B cell (primary cell): ENCODE data around the gene PTX4. TPM values are rescaled to one million over a fixed set of nuclear protein-coding genes. Genes with fewer than 3 reads are reported as not detected.
A peak's percentile ranks its signal among the peaks of the same experiment; 100 is the strongest.
"Not testable (repeated sequence)": the region's sequence is repeated elsewhere in the genome, so short reads cannot be mapped to it uniquely, and the experiment has no call there.

ENCODE experiments used
- ATAC-seq: fragments of 200-7000 bp; cut with Tn5 transposase; one replicate; pipeline ENCODE4 v1.10.0; 2021; ENCODE audit warnings: low read depth, mild to moderate bottlenecking, moderate number of reproducible peaks, moderate library complexity
- CTCF ChIA-PET: fragments of 350-600 bp; sonication (Branson Sonifier 250); formaldehyde crosslinking; loops from one replicate; lab custom pipeline; 2021; ENCODE audit warnings: antibody characterized with exemption, inconsistent platforms; lab: Charles Lee
- POLR2A ChIA-PET: fragments of 350-600 bp; sonication (Branson Sonifier 250); formaldehyde crosslinking; loops from one replicate; lab custom pipeline; 2021; ENCODE audit warnings: antibody characterized with exemption; lab: Charles Lee
- DNase-seq: peaks from one replicate; pipeline ENCODE4 v3.0.0; 2013
- H2AFZ ChIP-seq: 2 replicates; pipeline ENCODE4 v1.6.1; 2012; ENCODE audit warnings: mild to moderate bottlenecking, low read depth, low read length; ENCODE audit not compliant: insufficient read depth, poor library complexity, severe bottlenecking
- H3K27ac ChIP-seq, 2 donors: 1 replicate in 1 of 2; 2 replicates in 1 of 2; pipeline ENCODE4 v1.5.1; 2012 to 2013; ENCODE audit warnings: low read length in 2 of 2, mild to moderate bottlenecking in 2 of 2, moderate library complexity in 1 of 2
- H3K27me3 ChIP-seq, 4 experiments: fragments of 200-600 bp in 1 of 4; sonication (generic) in 1 of 4; replicated peaks in 1 of 4; 1 replicate in 2 of 4; 2 replicates in 2 of 4; pipeline versions ENCODE4 v1.6.1 to v1.7.0; 2013 to 2016; ENCODE audit warnings: low read length in 3 of 4, mild to moderate bottlenecking in 2 of 4, mixed read lengths in 1 of 4, moderate library complexity in 1 of 4; ENCODE audit not compliant: insufficient read depth in 4 of 4, control insufficient read depth in 3 of 4; ENCODE audit errors: control extremely low read depth in 1 of 4
- H3K36me3 ChIP-seq, 2 experiments: replicated peaks in 1 of 2; 1 replicate in 1 of 2; 2 replicates in 1 of 2; pipeline versions ENCODE4 v1.6.1 to v1.7.1; 2013; ENCODE audit warnings: low read length in 1 of 2; ENCODE audit not compliant: insufficient read depth in 2 of 2, control insufficient read depth in 1 of 2; ENCODE audit errors: control extremely low read depth in 1 of 2, extremely low read depth in 1 of 2
- H3K4me1 ChIP-seq, 2 donors: fragments of 200-600 bp in 1 of 2; sonication (generic) in 1 of 2; 1 replicate in 1 of 2; 2 replicates in 1 of 2; pipeline versions ENCODE4 v1.5.1 to v1.6.1; 2013 to 2017; ENCODE audit warnings: low read length in 2 of 2; ENCODE audit not compliant: control insufficient read depth in 2 of 2, insufficient read depth in 2 of 2
- H3K4me2 ChIP-seq: replicated peaks from 2 replicates; pipeline ENCODE3; 2012; ENCODE audit warnings: mild to moderate bottlenecking, low read depth, low read length; ENCODE audit not compliant: poor library complexity, severe bottlenecking
- H3K4me3 ChIP-seq, 5 experiments: fragments of 200-600 bp in 1 of 5; sonication (generic) in 1 of 5; 1 replicate in 3 of 5; 2 replicates in 2 of 5; pipeline versions ENCODE4 v1.5.1 to v1.7.0; 2011 to 2016; ENCODE audit warnings: low read length in 4 of 5, mild to moderate bottlenecking in 4 of 5, low read depth in 2 of 5, control low read depth in 1 of 5, moderate library complexity in 1 of 5; ENCODE audit not compliant: insufficient read depth in 1 of 5; ENCODE audit errors: control extremely low read depth in 1 of 5, extremely low read depth in 1 of 5
- H3K79me2 ChIP-seq: fragments of 200-600 bp; sonication (generic); one replicate; pipeline ENCODE4 v1.6.0; 2016; ENCODE audit warnings: low read length; ENCODE audit not compliant: control insufficient read depth, insufficient read depth
- H3K9ac ChIP-seq: fragments of 200-600 bp; sonication (generic); 2 replicates; pipeline ENCODE4 v1.6.1; 2017; ENCODE audit warnings: mild to moderate bottlenecking, low read length, moderate library complexity
- H3K9me3 ChIP-seq, 3 donors: one replicate each; pipeline versions ENCODE4 v1.6.1 to v1.7.1; 2013; ENCODE audit warnings: low read length in 2 of 3; ENCODE audit not compliant: control insufficient read depth in 2 of 3, insufficient read depth in 1 of 3; ENCODE audit errors: control extremely low read depth in 1 of 3
- H4K20me1 ChIP-seq: 2 replicates; pipeline ENCODE4 v1.6.0; 2012; ENCODE audit warnings: mild to moderate bottlenecking, low read length; ENCODE audit not compliant: insufficient read depth, control insufficient read depth, poor library complexity, severe bottlenecking
- H3K27ac Mint-ChIP-seq: one replicate; pipeline ENCODE4 v1.8.0; 2021; ENCODE audit warnings: mixed read lengths
- H3K27me3 Mint-ChIP-seq: one replicate; pipeline ENCODE4 v1.8.0; 2021; ENCODE audit warnings: mixed read lengths
- H3K4me1 Mint-ChIP-seq: one replicate; pipeline ENCODE4 v1.8.0; 2021; ENCODE audit warnings: mixed read lengths
- H3K4me3 Mint-ChIP-seq: one replicate; pipeline ENCODE4 v1.8.0; 2021; ENCODE audit warnings: mixed read lengths
- H3K9me3 Mint-ChIP-seq: one replicate; pipeline ENCODE4 v1.8.0; 2022; ENCODE audit warnings: mixed read lengths; ENCODE audit not compliant: insufficient read depth
- CTCF ChIP-seq: fragments of 200-600 bp; IDR thresholded peaks from one replicate; pipeline ENCODE4 v1.8.0; 2022; ENCODE audit warnings: antibody characterized with exemption, mild to moderate bottlenecking
- EZH2 ChIP-seq: IDR thresholded peaks from 2 replicates; pipeline ENCODE4 v1.6.1; 2012; ENCODE audit warnings: borderline replicate concordance, low read depth, mild to moderate bottlenecking, moderate library complexity, low read length; ENCODE audit not compliant: insufficient read depth, poor library complexity, severe bottlenecking
- whole genome bisulfite sequencing: methylation state at CpG from one replicate; pipeline ENCODE4 v1.1.5; 2013; ENCODE audit warnings: missing lambda C conversion rate; ENCODE audit not compliant: insufficient coverage; 5-methylcytosine and 5-hydroxymethylcytosine counted together
- intact Hi-C: fragments of 100-400 bp; cut with micrococcal nuclease; formaldehyde crosslinking; loops from one replicate; pipeline ENCODE4 v1.10.0; 2022
- polyA plus RNA-seq: library from polyadenylated mRNA; depleted of rRNA; stranded (reverse); fragments of >200 nt; gene quantifications from 2 replicates; pipeline ENCODE4 v1.2.3, GENCODE V29; 2012
- total RNA-seq, 2 donors: library from RNA; stranded (reverse); fragments of 120-200 nt in 1 of 2; gene quantifications; 1 replicate in 1 of 2; 2 replicates in 1 of 2; pipeline versions ENCODE4 v1.2.3 to v1.2.4, GENCODE V29; 2013 to 2022

Gene PTX4
- total and polyA plus RNA-seq, 2 donors (not counting 1 experiment from before 2014, with no cell fraction given): 0.33 TPM; not detected in 1

DNA sequence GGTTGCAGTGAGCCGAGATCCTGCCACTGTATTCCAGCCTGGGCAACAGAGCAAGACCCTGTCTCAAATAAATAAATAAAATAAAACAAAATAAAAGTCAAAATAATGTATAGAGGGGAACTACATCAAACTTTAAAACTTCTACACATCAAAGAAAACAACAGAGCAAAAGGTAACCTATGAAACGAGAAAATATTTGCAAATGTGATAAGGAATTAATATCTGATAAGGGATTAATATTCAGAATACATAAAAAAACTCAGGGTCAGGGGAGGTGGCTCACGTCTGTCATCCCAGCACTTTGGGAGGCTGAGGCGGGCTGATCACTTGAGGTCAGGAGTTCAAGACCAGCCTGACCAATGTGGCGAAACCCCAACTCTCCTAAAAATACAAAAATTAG is 19.6 kb downstream of the PTX4 start:
- CTCF ChIA-PET, H3K9ac ChIP-seq, H3K9me3 Mint-ChIP-seq, H3K27me3 ChIP-seq, DNase-seq, ATAC-seq, H3K36me3 ChIP-seq, H3K9me3 ChIP-seq, POLR2A ChIA-PET, H3K4me3 ChIP-seq, H2AFZ ChIP-seq, H3K27me3 Mint-ChIP-seq: not testable (repeated sequence)
- peaks cover 51% of the 10 kb centered on the region for H3K4me1 Mint-ChIP-seq
- H3K4me3 Mint-ChIP-seq: peak overlapping the region; percentile 83
- peak overlapping the region; percentile 94 for H3K27ac Mint-ChIP-seq
- Histone ChIP-seq H4K20me1 (peaks cover 50% of the 10 kb centered on the region), H3K4me2 (peak overlapping the region; percentile 97), H3K79me2 (peaks cover 100% of the 10 kb centered on the region), H3K27ac (peak overlapping the region; percentile 76 to 96), H3K4me1 (peaks cover 36 to 55% of the 10 kb centered on the region in 2 donors)
- intact Hi-C loops: loop anchor here (1.0 kb wide), 1 partner anchor 10 kb away; no protein-coding TSS in a partner anchor
- WGBS: 50% methylated on average over 1 of the region's 5 CpGs

DNA sequence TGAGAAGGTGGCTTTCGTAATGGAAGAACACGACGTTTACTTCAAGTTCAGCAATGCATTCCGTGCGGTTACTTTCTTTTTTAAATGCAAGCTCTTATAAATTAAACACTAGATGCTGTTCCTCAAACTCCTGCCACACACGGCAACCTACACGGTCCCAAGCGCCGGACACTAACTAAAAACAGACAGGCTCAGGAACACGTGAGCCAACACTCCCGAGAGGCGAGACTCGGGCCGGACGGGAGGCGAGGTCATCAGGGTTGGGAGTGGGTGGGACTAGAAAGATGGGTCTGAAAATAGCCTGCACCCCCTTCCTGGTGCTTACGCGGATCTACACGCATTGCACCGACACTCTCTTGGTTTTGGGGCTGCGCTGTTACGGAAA is 20.3 kb downstream of the PTX4 start:
- H3K27me3 Mint-ChIP-seq: no peaks in the 10 kb centered on the region
- peaks cover 99% of the 10 kb centered on the region for H3K79me2 ChIP-seq
- ChIA-PET POLR2A (interaction anchor here (1.0 kb wide), 1 partner anchor 36 kb away, joined by 3 read pairs; no protein-coding TSS in a partner anchor), CTCF (no interaction called here)
- intact Hi-C loops: no loop called here
- H3K9me3 ChIP-seq: no peaks in the 10 kb centered on the region
- no peak overlapping the region for H3K9ac ChIP-seq
- no peak overlapping the region for H2AFZ ChIP-seq
- H3K4me1 Mint-ChIP-seq: peaks cover 47% of the 10 kb centered on the region
- H3K4me1 ChIP-seq: peaks cover 29 to 48% of the 10 kb centered on the region in 2 donors
- no peaks in the 10 kb centered on the region for H3K9me3 Mint-ChIP-seq
- H3K4me3 ChIP-seq: no peak overlapping the region
- H3K4me2 ChIP-seq: no peak overlapping the region
- H3K27ac ChIP-seq: no peak overlapping the region
- DNase-seq (no peak), ATAC-seq (no peak)
- H3K27ac Mint-ChIP-seq: peak overlapping the region; percentile 10
- H3K36me3 ChIP-seq: peaks cover 1 to 11% of the 10 kb centered on the region in 2 experiments
- peaks cover 43% of the 10 kb centered on the region for H4K20me1 ChIP-seq
- no peak overlapping the region for H3K4me3 Mint-ChIP-seq
- 98% methylated on average over 18 of the region's 22 CpGs for WGBS
- TF ChIP-seq EZH2 (no peak), CTCF (no peak)
- no peaks in the 10 kb centered on the region for H3K27me3 ChIP-seq
